Stimulated activated naive B cell treated with anti-CD40 and anti-IgM and Interleukin-4, amounts not matched to agents 10 μg/mL and 1 μg/mL and 100 μg/mL, for 72 hours (primary cell): ENCODE results near the gene PTPRR.

Experiments
- ATAC-seq, 2 donors: fragments of 150-1000 bp; cut with Tn5 transposase; replicated peaks; 2 replicates each; pipeline ENCODE4 v1.10.0; 2021; ENCODE audit warnings: moderate library complexity in 1 of 2
- DNase-seq: peaks from one replicate; pipeline ENCODE4 v3.0.0; 2021
- H3K27ac Mint-ChIP-seq: one replicate; pipeline ENCODE4 v1.8.0; 2022; ENCODE audit warnings: mild to moderate bottlenecking, mixed read lengths
- H3K27me3 Mint-ChIP-seq, 2 donors: one replicate each; pipeline ENCODE4 v1.8.0; 2022; ENCODE audit warnings: mixed read lengths in 2 of 2
- H3K36me3 Mint-ChIP-seq, 2 donors: one replicate each; pipeline ENCODE4 v1.8.0; 2022; ENCODE audit warnings: mixed read lengths in 2 of 2, mild to moderate bottlenecking in 1 of 2
- H3K4me1 Mint-ChIP-seq, 2 donors: one replicate each; pipeline ENCODE4 v1.8.0; 2022; ENCODE audit warnings: mixed read lengths in 2 of 2, mild to moderate bottlenecking in 1 of 2
- H3K4me3 Mint-ChIP-seq, 2 donors: one replicate each; pipeline ENCODE4 v1.8.0; 2022; ENCODE audit warnings: mild to moderate bottlenecking in 2 of 2, mixed read lengths in 2 of 2, moderate library complexity in 1 of 2
- H3K9me3 Mint-ChIP-seq, 2 donors: one replicate each; pipeline ENCODE4 v1.8.0; 2022; ENCODE audit warnings: mixed read lengths in 2 of 2, mild to moderate bottlenecking in 1 of 2

The PTPRR gene

DNA sequence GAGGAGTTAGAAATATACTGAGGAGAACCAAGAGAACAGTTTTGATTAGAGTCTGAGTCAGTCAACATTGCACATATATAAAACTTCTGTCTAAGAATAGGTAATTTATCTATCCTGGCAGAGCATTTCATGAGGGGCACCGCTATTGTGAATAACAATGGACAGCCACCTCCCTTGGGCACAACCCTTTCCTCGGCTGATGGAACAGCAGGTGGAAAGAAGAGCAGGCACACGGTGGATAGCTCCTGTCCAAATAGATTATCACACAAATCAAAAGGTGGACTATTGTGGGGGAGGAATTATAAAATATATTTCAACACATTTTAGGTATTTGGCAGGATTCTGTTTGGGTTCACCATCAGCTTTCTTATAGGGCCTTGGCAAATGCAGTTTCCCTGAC is 199.3 kb downstream of the PTPRR start:
- Mint-ChIP-seq H3K4me3 (no peak overlapping the region), H3K36me3 (no peaks in the 10 kb centered on the region), H3K27ac (no peak overlapping the region), H3K4me1 (peaks cover 3 to 5% of the 10 kb centered on the region in 2 donors), H3K27me3 (peaks cover 12 to 16% of the 10 kb centered on the region in 2 donors), H3K9me3 (no peaks in the 10 kb centered on the region)
- DNase-seq (no peak), ATAC-seq (no peak)

DNA sequence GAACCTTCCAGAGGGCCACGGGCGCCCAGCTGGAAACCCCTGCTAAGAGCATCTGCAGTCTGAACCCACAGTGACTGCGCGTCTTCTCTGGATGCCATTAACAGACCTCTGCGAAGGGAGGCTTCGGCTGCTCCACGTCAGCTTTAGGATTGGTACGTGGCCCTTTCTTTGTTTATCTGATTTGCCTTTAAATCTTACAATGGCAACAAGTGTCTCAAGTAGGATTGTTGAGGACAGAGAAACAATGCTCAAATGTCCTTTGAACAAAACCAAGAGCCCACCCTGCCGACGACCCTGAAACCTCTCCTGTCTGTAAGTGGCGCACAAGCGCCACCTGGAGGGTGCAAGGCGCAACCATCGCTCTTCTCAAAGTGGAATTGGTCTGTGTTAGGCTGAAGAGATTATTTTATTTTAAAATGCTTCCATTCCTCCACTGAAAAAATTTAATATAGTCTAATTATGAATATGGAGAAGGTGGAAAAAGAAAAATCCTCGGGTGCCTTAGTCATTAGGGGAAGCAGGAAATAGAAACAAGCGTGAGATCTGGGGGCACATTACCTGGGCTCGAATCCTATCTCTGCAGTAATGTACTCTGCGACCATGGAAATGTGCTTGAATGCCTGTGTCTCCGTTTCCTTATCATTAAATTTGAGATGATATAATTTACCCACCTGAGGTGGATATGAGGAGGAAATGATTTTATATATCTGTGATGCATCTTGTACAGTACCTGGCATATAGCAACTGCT is 200.7 kb downstream of the PTPRR start:
- Mint-ChIP-seq H3K27ac (no peak overlapping the region), H3K4me1 (peaks cover 3 to 5% of the 10 kb centered on the region in 2 donors), H3K9me3 (no peaks in the 10 kb centered on the region), H3K36me3 (no peaks in the 10 kb centered on the region), H3K27me3 (peaks cover 12 to 16% of the 10 kb centered on the region in 2 donors), H3K4me3 (peak overlapping the region; percentile 60 to 63)
- ATAC-seq (peak; percentile 65 to 68), DNase-seq (no peak)

DNA sequence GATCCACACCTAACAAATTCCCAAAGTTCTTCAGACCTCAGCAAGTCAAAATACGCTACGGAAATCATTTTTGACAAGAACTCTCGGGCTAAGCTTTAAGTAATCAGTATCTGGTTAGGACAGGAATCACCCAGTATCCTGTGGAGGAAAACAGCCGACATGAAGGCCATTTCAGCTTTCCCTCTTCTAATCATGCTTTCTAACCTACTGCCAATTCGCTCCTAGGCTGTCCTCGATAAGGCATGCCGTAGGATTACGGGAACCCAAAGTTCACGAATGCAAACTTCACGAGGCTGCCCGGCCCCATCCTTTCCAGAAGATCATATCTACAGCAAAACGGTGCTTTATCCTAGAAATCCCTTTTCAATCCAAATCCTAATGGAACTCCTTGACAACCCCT is 201.5 kb downstream of the PTPRR start:
- Mint-ChIP-seq H3K4me3 (no peak overlapping the region), H3K27ac (no peak overlapping the region), H3K36me3 (no peaks in the 10 kb centered on the region), H3K9me3 (no peaks in the 10 kb centered on the region), H3K4me1 (peaks cover 3 to 5% of the 10 kb centered on the region in 2 donors), H3K27me3 (peaks cover 12 to 16% of the 10 kb centered on the region in 2 donors)
- DNase-seq, result no peak
- ATAC-seq, result no peak

DNA sequence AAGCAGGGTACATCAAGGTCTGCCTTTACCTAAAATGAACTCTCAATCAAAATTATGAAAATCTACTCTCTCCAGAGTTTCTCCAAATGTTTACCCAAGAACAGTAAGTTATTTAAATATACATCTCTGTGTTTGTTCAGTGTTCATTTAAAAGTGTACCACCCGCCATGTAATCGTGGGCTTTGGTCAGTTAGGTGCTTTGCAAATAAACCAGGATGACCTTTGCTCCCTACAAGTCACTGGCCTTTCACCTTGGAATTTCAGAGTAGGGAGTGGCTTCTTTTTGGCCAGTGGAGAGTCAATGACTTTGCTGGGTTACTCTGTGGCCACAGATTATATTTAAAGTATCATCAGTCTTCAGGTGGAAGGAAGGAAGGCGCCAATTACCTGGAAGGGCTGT is 208.7 kb downstream of the PTPRR start:
- no peak overlapping the region for H3K4me3 Mint-ChIP-seq
- no peak overlapping the region for H3K27ac Mint-ChIP-seq
- H3K36me3 Mint-ChIP-seq, result no peaks in the 10 kb centered on the region
- peaks cover 6 to 18% of the 10 kb centered on the region in 2 donors for H3K27me3 Mint-ChIP-seq
- ATAC-seq (no peak), DNase-seq (no peak)
- no peaks in the 10 kb centered on the region for H3K9me3 Mint-ChIP-seq
- no peaks in the 10 kb centered on the region for H3K4me1 Mint-ChIP-seq

DNA sequence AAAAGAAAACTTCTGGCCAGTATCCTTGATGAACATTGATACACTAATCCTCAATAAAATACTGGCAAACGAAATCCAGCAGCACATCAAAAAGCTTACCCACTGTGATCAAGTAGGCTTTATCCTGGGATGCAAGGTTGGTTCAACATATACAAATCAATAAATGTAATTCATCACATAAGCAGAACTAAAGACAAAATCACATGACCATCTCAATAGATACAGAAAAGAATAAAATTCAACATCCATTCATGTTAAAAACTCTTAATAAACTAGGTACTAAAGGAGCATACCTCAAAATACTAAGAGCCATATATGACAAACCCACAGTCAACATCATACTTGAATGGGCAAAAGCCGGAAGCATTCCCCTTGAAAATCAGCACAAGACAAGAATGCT is 211.5 kb downstream of the PTPRR start:
- Mint-ChIP-seq H3K27me3 (peaks cover 7 to 28% of the 10 kb centered on the region in 2 donors), H3K36me3 (no peaks in the 10 kb centered on the region), H3K9me3 (no peaks in the 10 kb centered on the region), H3K4me3 (no peak overlapping the region), H3K27ac (no peak overlapping the region), H3K4me1 (no peaks in the 10 kb centered on the region)
- ATAC-seq, result no peak
- no peak for DNase-seq

DNA sequence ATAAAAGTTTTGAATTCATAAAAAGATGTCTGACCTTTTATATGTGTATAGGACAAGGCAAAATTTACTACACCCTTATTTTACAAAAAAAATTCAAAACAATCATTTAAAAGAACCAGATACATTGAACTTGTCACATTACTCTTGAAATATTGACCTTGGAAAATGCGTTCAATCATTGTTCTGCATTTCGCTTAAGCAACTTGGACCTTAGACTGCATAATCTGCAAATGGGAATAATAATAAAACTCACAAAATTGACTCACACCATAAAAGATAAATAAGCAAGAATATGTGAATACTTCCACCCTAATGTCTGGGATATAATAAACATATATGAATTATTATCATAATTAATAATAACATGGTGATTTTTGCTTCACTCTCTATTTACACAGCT is 213.9 kb downstream of the PTPRR start:
- DNase-seq, result no peak
- Mint-ChIP-seq H3K9me3 (no peaks in the 10 kb centered on the region), H3K36me3 (no peaks in the 10 kb centered on the region), H3K4me3 (no peak overlapping the region), H3K27ac (no peak overlapping the region), H3K27me3 (peaks cover 12 to 34% of the 10 kb centered on the region in 2 donors), H3K4me1 (no peaks in the 10 kb centered on the region)
- no peak for ATAC-seq

DNA sequence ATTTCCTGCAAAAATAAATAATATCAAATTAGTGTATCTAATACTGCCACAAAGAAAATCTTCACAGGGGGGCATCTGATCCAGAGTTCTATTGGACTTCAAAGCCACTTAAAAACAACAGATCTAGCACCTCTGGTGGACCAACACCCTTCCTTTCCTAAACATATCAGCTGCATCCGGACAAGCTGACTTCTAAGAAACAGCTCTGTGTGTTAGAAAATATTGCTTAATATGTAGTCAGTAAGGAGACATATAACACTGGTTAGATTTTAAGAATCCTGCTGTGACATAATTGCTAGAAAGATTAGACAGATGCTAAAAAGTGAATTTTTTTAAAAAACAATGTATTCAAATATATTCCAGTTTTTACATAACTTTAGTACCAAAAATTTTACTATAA is 222.2 kb downstream of the PTPRR start:
- H3K9me3 Mint-ChIP-seq, result no peaks in the 10 kb centered on the region
- no peaks in the 10 kb centered on the region for H3K36me3 Mint-ChIP-seq

DNA sequence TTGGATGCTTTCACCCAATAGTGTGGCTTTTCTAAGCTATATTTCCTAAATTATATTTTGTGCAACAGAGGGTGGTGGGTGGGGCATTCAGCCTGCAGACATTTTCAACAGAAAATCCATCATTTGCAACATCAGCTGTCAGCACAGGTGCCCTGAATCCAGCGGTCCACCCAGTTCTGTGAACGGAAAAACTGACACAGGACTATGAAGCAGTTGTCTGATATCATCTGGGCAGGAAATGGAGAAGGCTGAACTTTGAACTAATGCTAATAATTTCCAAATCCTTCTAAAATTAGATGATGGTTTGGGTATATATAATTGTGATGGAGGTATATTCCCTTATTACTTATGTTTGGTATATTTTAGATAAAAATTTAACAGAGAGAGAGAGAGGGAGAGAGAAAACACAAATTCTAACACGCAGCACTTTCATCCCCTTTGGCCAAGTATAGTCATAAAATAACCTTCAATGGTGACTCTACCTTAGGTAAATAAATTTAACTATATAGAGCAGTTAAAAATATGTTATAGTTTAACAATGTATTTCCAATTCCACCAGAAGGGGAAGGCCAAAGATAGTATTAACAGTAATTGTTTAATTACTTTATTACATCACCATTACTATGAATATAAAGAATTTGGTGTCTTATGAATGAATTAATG is 225.0 kb downstream of the PTPRR start:
- no peak overlapping the region for H3K4me3 Mint-ChIP-seq
- no peaks in the 10 kb centered on the region for H3K4me1 Mint-ChIP-seq
- DNase-seq (no peak), ATAC-seq (no peak)
- peaks cover 0 to 6% of the 10 kb centered on the region in 2 donors for H3K27me3 Mint-ChIP-seq
- no peak overlapping the region for H3K27ac Mint-ChIP-seq
- no peaks in the 10 kb centered on the region for H3K36me3 Mint-ChIP-seq
- H3K9me3 Mint-ChIP-seq, result no peaks in the 10 kb centered on the region

More for the DNA sequence above, 222.2 kb downstream of the PTPRR start:
- peaks cover 4 to 11% of the 10 kb centered on the region in 2 donors for H3K27me3 Mint-ChIP-seq
- no peaks in the 10 kb centered on the region for H3K4me1 Mint-ChIP-seq
- H3K4me3 Mint-ChIP-seq, result no peak overlapping the region
- no peak overlapping the region for H3K27ac Mint-ChIP-seq
- no peak for ATAC-seq
- no peak for DNase-seq

DNA sequence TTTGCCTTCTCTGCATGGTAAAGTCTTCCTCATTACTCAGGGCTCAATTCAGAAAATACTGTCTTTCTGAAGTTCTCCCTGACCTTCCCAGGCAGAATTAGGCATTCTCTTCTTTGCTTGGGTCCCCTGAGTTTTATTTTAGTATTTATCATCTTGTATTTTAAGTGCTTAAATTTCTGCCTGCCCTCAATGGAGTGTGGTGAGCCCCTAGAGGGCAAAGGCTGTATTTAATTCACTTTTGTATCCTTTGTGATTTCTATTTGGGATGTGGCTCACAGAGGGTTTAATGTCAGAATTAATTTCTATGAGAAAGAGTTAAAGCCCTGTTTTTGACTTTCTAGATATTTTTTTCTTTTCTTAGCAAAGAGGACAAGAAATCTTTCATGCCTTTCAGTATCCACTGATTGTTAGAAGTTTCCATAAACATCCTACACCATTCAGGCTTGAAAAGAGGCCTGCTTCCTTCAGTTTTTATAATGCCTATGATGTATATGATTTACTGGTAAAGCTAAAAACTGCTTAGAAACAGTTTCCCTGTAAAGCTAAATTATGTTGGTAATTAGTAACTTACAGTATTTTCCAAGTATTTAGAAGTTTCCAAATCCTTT is 227.8 kb downstream of the PTPRR start:
- H3K27me3 Mint-ChIP-seq, result no peaks in the 10 kb centered on the region
- no peak overlapping the region for H3K4me3 Mint-ChIP-seq
- H3K36me3 Mint-ChIP-seq, result no peaks in the 10 kb centered on the region
- no peaks in the 10 kb centered on the region for H3K4me1 Mint-ChIP-seq
- no peak overlapping the region for H3K27ac Mint-ChIP-seq
- DNase-seq (no peak), ATAC-seq (no peak)
- no peaks in the 10 kb centered on the region for H3K9me3 Mint-ChIP-seq

DNA sequence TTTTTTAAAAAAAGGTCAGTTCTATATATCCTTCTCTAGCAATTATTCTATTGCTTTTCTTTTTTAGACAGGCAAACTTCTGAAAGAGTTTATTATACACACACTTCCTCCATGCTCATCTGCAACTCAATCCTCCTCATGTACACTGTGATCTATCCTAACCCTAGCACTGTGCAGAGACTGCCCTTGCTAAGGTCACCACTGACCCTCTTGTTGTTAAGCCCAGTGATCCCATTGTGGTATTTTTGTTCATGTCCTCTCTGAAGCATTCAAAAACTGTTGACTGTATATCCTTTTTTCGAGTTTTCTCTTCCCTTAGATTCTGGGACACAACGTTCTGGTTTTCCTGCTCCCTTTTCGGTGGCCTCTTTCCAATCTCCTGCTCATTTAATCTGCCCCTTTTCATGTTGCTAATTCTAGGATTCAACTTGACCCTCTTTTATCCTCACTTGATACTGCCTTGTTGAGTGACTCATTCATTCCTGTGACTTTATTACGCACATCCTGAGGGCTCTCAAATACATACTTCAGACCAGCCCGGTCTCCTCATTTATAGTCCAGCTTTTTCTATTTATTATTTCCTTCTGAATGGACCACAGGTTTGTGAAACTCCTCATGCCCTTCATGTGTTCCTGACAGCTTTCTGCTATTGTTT is 229.4 kb downstream of the PTPRR start:
- no peak overlapping the region for H3K27ac Mint-ChIP-seq
- no peak for DNase-seq
- no peaks in the 10 kb centered on the region for H3K27me3 Mint-ChIP-seq
- H3K4me3 Mint-ChIP-seq, result no peak overlapping the region
- H3K9me3 Mint-ChIP-seq, result no peaks in the 10 kb centered on the region
- ATAC-seq, result no peak
- no peaks in the 10 kb centered on the region for H3K4me1 Mint-ChIP-seq
- no peaks in the 10 kb centered on the region for H3K36me3 Mint-ChIP-seq

DNA sequence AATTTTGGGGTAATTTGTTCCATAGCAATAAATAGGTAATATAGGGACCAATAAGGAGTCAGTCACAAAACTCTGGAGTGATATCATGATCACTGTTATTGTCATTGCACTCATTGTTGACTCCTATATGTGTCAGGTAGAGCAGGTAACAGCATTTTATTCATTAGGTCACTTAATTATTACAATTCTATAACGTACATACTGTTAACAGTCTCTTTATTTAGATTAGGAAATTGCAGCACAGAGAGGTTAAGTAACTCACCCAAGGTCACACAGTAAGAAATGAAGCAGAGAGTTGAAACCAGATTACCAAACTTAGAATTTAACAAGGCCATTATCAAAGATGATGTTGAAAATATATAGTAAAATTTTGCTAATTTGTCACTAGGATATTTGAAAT is 233.6 kb downstream of the PTPRR start:
- DNase-seq, result no peak
- no peak for ATAC-seq
- Mint-ChIP-seq H3K4me3 (no peak overlapping the region), H3K36me3 (no peaks in the 10 kb centered on the region), H3K9me3 (no peaks in the 10 kb centered on the region), H3K27ac (no peak overlapping the region), H3K27me3 (peaks cover 0 to 6% of the 10 kb centered on the region in 2 donors), H3K4me1 (no peaks in the 10 kb centered on the region)

DNA sequence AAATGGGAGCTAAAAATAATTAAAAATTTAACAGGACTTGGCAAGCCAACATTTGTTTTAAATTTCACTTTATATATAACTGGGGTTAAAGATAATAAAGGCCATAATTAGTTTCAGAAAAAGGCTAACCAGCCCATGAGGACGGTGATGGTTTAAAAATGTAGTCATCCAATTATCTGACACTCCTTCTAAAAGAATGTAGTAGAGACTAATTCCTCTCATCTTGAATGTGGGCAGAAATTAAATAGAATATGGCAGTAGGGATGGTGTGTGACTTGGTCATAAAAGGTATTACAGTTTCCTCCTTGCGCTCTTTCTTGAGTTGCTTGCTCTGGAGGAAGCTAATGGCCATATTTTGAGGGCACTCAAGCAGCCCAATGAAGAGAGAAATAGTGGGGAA is 234.2 kb downstream of the PTPRR start:
- H3K4me1 Mint-ChIP-seq, result no peaks in the 10 kb centered on the region
- no peak overlapping the region for H3K27ac Mint-ChIP-seq
- no peaks in the 10 kb centered on the region for H3K9me3 Mint-ChIP-seq
- no peak overlapping the region for H3K4me3 Mint-ChIP-seq
- H3K27me3 Mint-ChIP-seq, result peaks cover 0 to 10% of the 10 kb centered on the region in 2 donors
- DNase-seq (no peak), ATAC-seq (no peak)
- no peaks in the 10 kb centered on the region for H3K36me3 Mint-ChIP-seq

DNA sequence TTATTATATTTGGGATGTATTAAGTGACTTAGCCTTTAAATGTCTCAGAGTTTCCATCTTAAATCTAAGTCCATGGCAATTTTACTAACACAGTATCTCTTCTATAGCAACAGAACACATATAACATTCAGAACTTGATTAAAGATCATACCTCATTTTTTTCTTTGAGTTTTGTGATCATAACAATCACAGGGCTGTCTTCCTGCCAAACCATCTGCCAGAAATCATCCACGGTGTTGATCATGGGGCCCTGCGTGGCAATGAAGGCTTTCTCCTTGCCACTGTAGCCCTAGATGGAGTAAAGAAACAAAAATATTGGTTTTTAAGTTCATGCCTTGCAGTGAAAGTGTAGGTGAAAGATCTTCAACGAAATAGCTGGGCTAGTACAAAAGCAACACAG is 236.6 kb downstream of the PTPRR start:
- Mint-ChIP-seq H3K27ac (no peak overlapping the region), H3K9me3 (no peaks in the 10 kb centered on the region), H3K4me3 (no peak overlapping the region), H3K4me1 (no peaks in the 10 kb centered on the region), H3K36me3 (no peaks in the 10 kb centered on the region), H3K27me3 (peaks cover 4 to 16% of the 10 kb centered on the region in 2 donors)
- DNase-seq (no peak), ATAC-seq (no peak)

DNA sequence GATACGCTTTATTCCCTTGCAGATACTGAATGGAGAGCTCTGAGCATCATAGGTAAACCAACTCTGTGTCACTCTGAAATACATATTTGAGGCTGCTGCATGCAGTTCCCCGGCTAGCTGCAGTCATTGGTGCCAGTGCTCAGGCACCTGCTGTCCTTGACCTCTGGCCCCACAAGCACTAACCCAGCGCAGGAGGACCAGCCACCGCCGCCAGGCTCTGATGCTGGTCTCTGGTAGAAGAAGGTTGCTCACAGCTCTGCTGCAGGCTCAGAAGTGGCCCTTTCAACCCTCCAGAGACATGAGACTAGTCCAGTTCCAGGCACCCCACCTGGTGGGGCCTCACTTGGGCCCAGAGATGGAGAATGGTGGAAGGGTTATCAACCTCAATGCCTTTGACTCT is 248.8 kb downstream of the PTPRR start:
- ATAC-seq, result no peak
- H3K27ac Mint-ChIP-seq, result no peak overlapping the region
- H3K9me3 Mint-ChIP-seq, result peaks cover 1 to 5% of the 10 kb centered on the region in 2 donors
- H3K36me3 Mint-ChIP-seq, result no peaks in the 10 kb centered on the region
- no peak for DNase-seq
- H3K4me3 Mint-ChIP-seq, result no peak overlapping the region
- peaks cover 6 to 7% of the 10 kb centered on the region in 2 donors for H3K27me3 Mint-ChIP-seq
- no peaks in the 10 kb centered on the region for H3K4me1 Mint-ChIP-seq
